ENCODE results near the gene TRAPPC4. TPM values are rescaled to one million over a fixed set of nuclear protein-coding genes. Genes with fewer than 3 reads are reported as not detected.

The TRAPPC4 gene
- total RNA-seq, 1 donor from 2014 or later, result 60.4 TPM

- H3K27ac Mint-ChIP-seq (ENCODE audit: unreplicated experiment), result peak within 1 kb of the TSS; percentile 92
- H3K4me3 Mint-ChIP-seq (ENCODE audit: unreplicated experiment), result peak within 1 kb of the TSS; percentile 99
- no peak for TF ChIP-seq CTCF (IDR thresholded peaks at IDR 0.05; ENCODE audit: unreplicated experiment)
- H3K36me3 Mint-ChIP-seq (ENCODE audit: low read depth, unreplicated experiment), result peaks cover 8% of the 10 kb centered on the region
- peaks cover 7% of the 10 kb centered on the region for H3K27me3 Mint-ChIP-seq (ENCODE audit: unreplicated experiment)
- H3K9me3 Mint-ChIP-seq (ENCODE audit: unreplicated experiment), result no peaks in the 10 kb centered on the region
- H3K4me1 Mint-ChIP-seq (ENCODE audit: unreplicated experiment), result peaks cover 14% of the 10 kb centered on the region
- peak; percentile 95 for DNase-seq (ENCODE audit: low spot score)
Observed at GRCh38 chr11:119067371-119068222, 49.0 kb downstream of the TRAPPC4 start, which contains the start of gene VPS11. TSS of gene VPS11 (plus strand) at chr11:119067818. CDS start at chr11:119067824, 6 bp downstream.

Small RNAs within 50 kb of the gene (microRNA-seq; reads per million reads assigned to microRNA genes)
- not detected for gene MIR3656 (ENCODE audit: unreplicated experiment)

Other genes starting within 250 kb of the TRAPPC4 start
- 165 TPM for gene DDX6, start 227.6 kb upstream of the TRAPPC4 start, total RNA-seq (ENCODE audit: unreplicated experiment)
- not detected for gene CXCR5, start 134.9 kb upstream of the TRAPPC4 start, total RNA-seq (ENCODE audit: unreplicated experiment)
- gene BCL9L, start 92.8 kb upstream of the TRAPPC4 start, total RNA-seq (ENCODE audit: unreplicated experiment), result 16.5 TPM
- not detected for gene UPK2, start 62.5 kb upstream of the TRAPPC4 start, total RNA-seq (ENCODE audit: unreplicated experiment)
- not detected for gene FOXR1, start 47.0 kb upstream of the TRAPPC4 start, total RNA-seq (ENCODE audit: unreplicated experiment)
- gene CENATAC, start 20.6 kb upstream of the TRAPPC4 start, total RNA-seq (ENCODE audit: unreplicated experiment), result 34.7 TPM
- 1,293 TPM for gene RPS25, start 423 bp upstream of the TRAPPC4 start, total RNA-seq (ENCODE audit: unreplicated experiment)
- gene SLC37A4, start 12.1 kb downstream of the TRAPPC4 start, total RNA-seq (ENCODE audit: unreplicated experiment), result 21.9 TPM
- 243 TPM for gene HYOU1, start 38.4 kb downstream of the TRAPPC4 start, total RNA-seq (ENCODE audit: unreplicated experiment)
- 32.7 TPM for gene VPS11, start 49.1 kb downstream of the TRAPPC4 start, total RNA-seq (ENCODE audit: unreplicated experiment)
- 13.6 TPM for gene HMBS, start 66.1 kb downstream of the TRAPPC4 start, total RNA-seq (ENCODE audit: unreplicated experiment)
- 53.2 TPM for gene DPAGT1, start 83.1 kb downstream of the TRAPPC4 start, total RNA-seq (ENCODE audit: unreplicated experiment)
- gene C2CD2L, start 88.6 kb downstream of the TRAPPC4 start, total RNA-seq (ENCODE audit: unreplicated experiment), result 11.7 TPM
- gene HINFP, start 102.8 kb downstream of the TRAPPC4 start, total RNA-seq (ENCODE audit: unreplicated experiment), result 33.6 TPM
- 0.10 TPM for gene ABCG4, start 130.3 kb downstream of the TRAPPC4 start, total RNA-seq (ENCODE audit: unreplicated experiment)
- gene NLRX1, start 150.0 kb downstream of the TRAPPC4 start, total RNA-seq (ENCODE audit: unreplicated experiment), result 12.3 TPM
- gene NHERF4, start 166.7 kb downstream of the TRAPPC4 start, total RNA-seq (ENCODE audit: unreplicated experiment), result not detected
- 47.5 TPM for gene CBL, start 187.6 kb downstream of the TRAPPC4 start, total RNA-seq (ENCODE audit: unreplicated experiment)